OCI-LY3 (cell line): ENCODE measurements around the gene VKORC1.

ENCODE experiments used
- H2AFZ ChIP-seq: fragments of 200-600, 300-600 bp; shearing (Covaris generic); 2 replicates; pipeline ENCODE4 v1.6.0; 2014; ENCODE audit warnings: antibody characterized with exemption, low read depth, low read length
- H3K27ac ChIP-seq: fragments of 200-600, 300-600 bp; sonication (generic); 2 replicates; pipeline ENCODE4 v1.5.1; 2014; ENCODE audit warnings: mild to moderate bottlenecking, low read length, moderate library complexity, mixed read lengths
- H3K27me3 ChIP-seq: fragments of 200-600, 300-600 bp; sonication (generic); 2 replicates; pipeline ENCODE4 v1.6.1; 2014; ENCODE audit warnings: low read depth, low read length, mixed read lengths
- H3K36me3 ChIP-seq: fragments of 200-600, 300-600 bp; sonication (generic); replicated peaks from 2 replicates; pipeline ENCODE3; 2014; ENCODE audit warnings: low read depth, low read length, mixed read lengths
- H3K4me1 ChIP-seq: fragments of 300-600, 200-600 bp; sonication (generic); 2 replicates; pipeline ENCODE4 v1.6.1; 2014; ENCODE audit warnings: low read length, mixed read lengths
- H3K4me2 ChIP-seq: fragments of 200-600, 300-600 bp; sonication (generic); 2 replicates; pipeline ENCODE4 v1.6.1; 2014; ENCODE audit warnings: low read length, mixed read lengths
- H3K4me3 ChIP-seq: fragments of 300-600, 200-600 bp; sonication (generic); 2 replicates; pipeline ENCODE4 v1.5.1; 2014; ENCODE audit warnings: antibody characterized with exemption, mild to moderate bottlenecking, low read length, moderate library complexity
- H3K79me2 ChIP-seq: fragments of 300-600, 200-600 bp; shearing (Covaris generic); 2 replicates; pipeline ENCODE4 v1.6.1; 2014; ENCODE audit warnings: mild to moderate bottlenecking, low read length, mixed read lengths
- H3K9ac ChIP-seq: fragments of 300-600, 200-600 bp; shearing (Covaris generic); 2 replicates; pipeline ENCODE4 v1.6.0; 2014; ENCODE audit warnings: mild to moderate bottlenecking, low read length, moderate library complexity
- H3K9me3 ChIP-seq: fragments of 200-600, 300-600 bp; shearing (Covaris generic); 2 replicates; pipeline ENCODE4 v1.6.1; 2014; ENCODE audit warnings: low read length, mixed read lengths; ENCODE audit not compliant: insufficient read depth
- H4K20me1 ChIP-seq: fragments of 200-600, 300-600 bp; sonication (generic); 2 replicates; pipeline ENCODE4 v1.6.1; 2016; ENCODE audit warnings: low read length, mixed read lengths; ENCODE audit not compliant: insufficient read depth
- CTCF ChIP-seq: fragments of 200-600, 300-600 bp; sonication (generic); IDR thresholded peaks from 2 replicates; pipeline ENCODE4 v1.5.1; 2014; ENCODE audit warnings: antibody characterized with exemption, low read length, low read depth
- EZH2phosphoT487 ChIP-seq: fragments of 200-600 bp; shearing (Covaris generic); IDR thresholded peaks from 2 replicates; pipeline ENCODE4 v1.6.1; 2018; ENCODE audit warnings: antibody characterized with exemption, mixed run types, low read depth

Gene VKORC1

GRCh38 chr16:31130899-31131298, 36.3 kb upstream of the VKORC1 start:
- H3K9ac ChIP-seq = no peak overlapping the region
- no peaks in the 10 kb centered on the region for H3K27me3 ChIP-seq
- no peak overlapping the region for H3K27ac ChIP-seq
- H3K4me3 ChIP-seq = no peak overlapping the region
- H3K9me3 ChIP-seq = no peaks in the 10 kb centered on the region
- H3K4me2 ChIP-seq = no peak overlapping the region
- H3K4me1 ChIP-seq = no peaks in the 10 kb centered on the region
- no peaks in the 10 kb centered on the region for H3K79me2 ChIP-seq
- H3K36me3 ChIP-seq = no peaks in the 10 kb centered on the region
- no peak overlapping the region for H2AFZ ChIP-seq
- TF ChIP-seq EZH2phosphoT487 = no peak
- TF ChIP-seq CTCF = no peak
- H4K20me1 ChIP-seq = no peaks in the 10 kb centered on the region

GRCh38 chr16:31130336-31130891, 35.8 kb upstream of the VKORC1 start:
- Histone ChIP-seq H3K4me2 (no peak overlapping the region), H3K79me2 (no peaks in the 10 kb centered on the region), H3K4me1 (no peaks in the 10 kb centered on the region), H3K9me3 (no peaks in the 10 kb centered on the region), H4K20me1 (no peaks in the 10 kb centered on the region), H3K27me3 (no peaks in the 10 kb centered on the region), H3K27ac (no peak overlapping the region), H3K36me3 (no peaks in the 10 kb centered on the region), H3K4me3 (no peak overlapping the region), H3K9ac (no peak overlapping the region), H2AFZ (no peak overlapping the region)
- TF ChIP-seq EZH2phosphoT487 (no peak), CTCF (no peak)

GRCh38 chr16:31129568-31130335, 35.2 kb upstream of the VKORC1 start:
- H3K27me3 ChIP-seq = no peaks in the 10 kb centered on the region
- no peaks in the 10 kb centered on the region for H3K4me1 ChIP-seq
- H3K4me2 ChIP-seq = no peak overlapping the region
- H3K27ac ChIP-seq = no peak overlapping the region
- H2AFZ ChIP-seq = no peak overlapping the region
- no peaks in the 10 kb centered on the region for H4K20me1 ChIP-seq
- H3K4me3 ChIP-seq = no peak overlapping the region
- TF ChIP-seq EZH2phosphoT487 = no peak
- TF ChIP-seq CTCF = no peak
- no peak overlapping the region for H3K9ac ChIP-seq
- no peaks in the 10 kb centered on the region for H3K79me2 ChIP-seq
- H3K9me3 ChIP-seq = no peaks in the 10 kb centered on the region
- no peaks in the 10 kb centered on the region for H3K36me3 ChIP-seq

GRCh38 chr16:31128711-31129567, 34.3 kb upstream of the VKORC1 start:
- Histone ChIP-seq H3K4me3 (no peak overlapping the region), H3K9me3 (no peaks in the 10 kb centered on the region), H4K20me1 (no peaks in the 10 kb centered on the region), H3K27ac (no peak overlapping the region), H2AFZ (no peak overlapping the region), H3K36me3 (no peaks in the 10 kb centered on the region), H3K4me2 (no peak overlapping the region), H3K9ac (no peak overlapping the region), H3K79me2 (no peaks in the 10 kb centered on the region), H3K4me1 (no peaks in the 10 kb centered on the region), H3K27me3 (no peaks in the 10 kb centered on the region)
- TF ChIP-seq EZH2phosphoT487 (no peak), CTCF (no peak)
